ENCODE results near the gene C1QBP. TPM values are rescaled to one million over a fixed set of nuclear protein-coding genes. Genes with fewer than 3 reads are reported as not detected.
A peak's percentile ranks its signal among the peaks of the same experiment; 100 is the strongest.

The C1QBP gene, protein sequence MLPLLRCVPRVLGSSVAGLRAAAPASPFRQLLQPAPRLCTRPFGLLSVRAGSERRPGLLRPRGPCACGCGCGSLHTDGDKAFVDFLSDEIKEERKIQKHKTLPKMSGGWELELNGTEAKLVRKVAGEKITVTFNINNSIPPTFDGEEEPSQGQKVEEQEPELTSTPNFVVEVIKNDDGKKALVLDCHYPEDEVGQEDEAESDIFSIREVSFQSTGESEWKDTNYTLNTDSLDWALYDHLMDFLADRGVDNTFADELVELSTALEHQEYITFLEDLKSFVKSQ
- polyA plus RNA-seq (2013, experiment 1 of 2): 415 TPM
- 405 TPM for polyA plus RNA-seq (2013, experiment 2 of 2)

DNA sequence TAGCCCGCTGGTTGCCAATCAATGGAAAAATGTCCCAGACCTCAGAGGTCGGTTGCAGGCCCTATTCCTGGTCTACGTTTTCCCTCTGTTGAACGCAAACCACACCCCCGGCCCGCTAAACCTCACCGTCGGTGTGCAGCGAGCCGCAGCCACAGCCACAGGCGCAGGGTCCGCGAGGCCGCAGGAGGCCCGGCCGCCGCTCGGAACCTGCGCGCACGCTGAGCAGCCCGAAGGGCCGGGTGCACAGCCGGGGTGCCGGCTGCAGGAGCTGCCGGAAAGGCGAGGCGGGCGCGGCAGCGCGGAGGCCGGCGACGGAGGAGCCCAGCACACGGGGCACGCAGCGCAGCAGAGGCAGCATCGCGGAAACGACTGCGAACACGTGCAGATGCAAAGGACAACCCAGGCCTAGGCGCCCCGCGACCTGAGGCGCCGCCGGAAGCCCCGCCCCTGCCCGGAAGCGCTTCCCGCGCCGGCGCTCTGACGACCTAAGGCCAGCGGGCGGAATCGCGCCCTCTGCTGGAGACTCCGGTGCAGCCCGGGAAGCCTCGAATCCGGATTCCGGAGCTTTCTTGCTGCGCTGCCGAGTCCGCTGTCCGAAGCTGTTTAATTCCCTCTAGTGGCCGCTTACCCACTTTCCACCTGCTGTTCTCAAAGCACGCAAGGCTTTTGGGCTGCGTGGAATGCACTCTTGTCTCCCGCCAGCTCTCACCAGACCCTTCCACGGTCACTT lies at the start of gene C1QBP:
C1QBP (minus strand) TSS at position 440 of the 730 bp plus-strand sequence; CDS start at position 358, 82 bp downstream.
- no peak within 1 kb of the TSS for H2AK5ac ChIP-seq (ENCODE audit: low read length)
- peak within 1 kb of the TSS; percentile 94 for H3K9ac ChIP-seq (ENCODE audit: low read length)
- peak within 1 kb of the TSS; percentile 43 for H3K4me2 ChIP-seq (ENCODE audit: low read length)
- WGBS (ENCODE audit: extremely low coverage, insufficient coverage, low lambda C conversion rate): no CpG with 5 or more reads among the region's 75 CpGs
- DNase-seq: peak; percentile 95
- H3K4ac ChIP-seq (ENCODE audit: low read depth, low read length): peak within 1 kb of the TSS; percentile 87
- H3K79me1 ChIP-seq (ENCODE audit: low read length): peaks cover 3% of the 10 kb centered on the region
- peaks cover 33% of the 10 kb centered on the region for H3K79me2 ChIP-seq (ENCODE audit: control insufficient read depth, insufficient read depth, low read length)
- H3K27me3 ChIP-seq (ENCODE audit: insufficient read depth, low read length, poor library complexity): no peaks in the 10 kb centered on the region
- H3K4me3 ChIP-seq (ENCODE audit: low read length): peak within 1 kb of the TSS; percentile 88
- H3K36me3 ChIP-seq (ENCODE audit: control insufficient read depth, insufficient read depth, low read length): peaks cover 16% of the 10 kb centered on the region
- H3K18ac ChIP-seq (ENCODE audit: low read length): peak within 1 kb of the TSS; percentile 98
- H2BK15ac ChIP-seq (replicated peaks; ENCODE audit: low read depth): no peak within 1 kb of the TSS
- H3K27ac ChIP-seq (ENCODE audit: low read depth, low read length): peak within 1 kb of the TSS; percentile 75
- no peak within 1 kb of the TSS for H2BK120ac ChIP-seq (ENCODE audit: low read depth, low read length)
- peak within 1 kb of the TSS; percentile 97 for H3K56ac ChIP-seq (ENCODE audit: low read length)
- H4K8ac ChIP-seq (ENCODE audit: low read depth, low read length): peak within 1 kb of the TSS; percentile 68
- H2BK5ac ChIP-seq (ENCODE audit: low read length): no peak within 1 kb of the TSS
- no peaks in the 10 kb centered on the region for H3K4me1 ChIP-seq (ENCODE audit: control insufficient read depth, low read depth, low read length)
- H3K23ac ChIP-seq (ENCODE audit: low read length): peak within 1 kb of the TSS; percentile 59
- no peak within 1 kb of the TSS for H4K5ac ChIP-seq (ENCODE audit: low read length)

GRCh38 chr17:5488752-5489151 lies 49.8 kb upstream of the C1QBP start:
- Histone ChIP-seq H3K79me1 (ENCODE audit: low read length) (peaks cover 9% of the 10 kb centered on the region), H3K36me3 (ENCODE audit: control insufficient read depth, insufficient read depth, low read length) (no peaks in the 10 kb centered on the region), H3K79me2 (ENCODE audit: control insufficient read depth, insufficient read depth, low read length) (peaks cover 39% of the 10 kb centered on the region), H3K9ac (ENCODE audit: low read length) (no peak overlapping the region), H4K5ac (ENCODE audit: low read length) (no peak overlapping the region), H2BK120ac (ENCODE audit: low read depth, low read length) (no peak overlapping the region), H4K8ac (ENCODE audit: low read depth, low read length) (no peak overlapping the region), H3K27me3 (ENCODE audit: insufficient read depth, low read length, poor library complexity) (no peaks in the 10 kb centered on the region), H3K4me2 (ENCODE audit: low read length) (no peak overlapping the region), H3K18ac (ENCODE audit: low read length) (no peak overlapping the region), H3K56ac (ENCODE audit: low read length) (no peak overlapping the region), H3K23ac (ENCODE audit: low read length) (no peak overlapping the region), H2AK5ac (ENCODE audit: low read length) (no peak overlapping the region), H3K4me1 (ENCODE audit: control insufficient read depth, low read depth, low read length) (no peaks in the 10 kb centered on the region), H3K4me3 (ENCODE audit: low read length) (no peak overlapping the region), H2BK5ac (ENCODE audit: low read length) (no peak overlapping the region), H3K27ac (ENCODE audit: low read depth, low read length) (no peak overlapping the region), H2BK15ac (replicated peaks; ENCODE audit: low read depth) (no peak overlapping the region), H3K4ac (ENCODE audit: low read depth, low read length) (no peak overlapping the region)
- DNase-seq: no peak
- no CpG with 5 or more reads among the region's 8 CpGs for WGBS (ENCODE audit: extremely low coverage, insufficient coverage, low lambda C conversion rate)

DNA sequence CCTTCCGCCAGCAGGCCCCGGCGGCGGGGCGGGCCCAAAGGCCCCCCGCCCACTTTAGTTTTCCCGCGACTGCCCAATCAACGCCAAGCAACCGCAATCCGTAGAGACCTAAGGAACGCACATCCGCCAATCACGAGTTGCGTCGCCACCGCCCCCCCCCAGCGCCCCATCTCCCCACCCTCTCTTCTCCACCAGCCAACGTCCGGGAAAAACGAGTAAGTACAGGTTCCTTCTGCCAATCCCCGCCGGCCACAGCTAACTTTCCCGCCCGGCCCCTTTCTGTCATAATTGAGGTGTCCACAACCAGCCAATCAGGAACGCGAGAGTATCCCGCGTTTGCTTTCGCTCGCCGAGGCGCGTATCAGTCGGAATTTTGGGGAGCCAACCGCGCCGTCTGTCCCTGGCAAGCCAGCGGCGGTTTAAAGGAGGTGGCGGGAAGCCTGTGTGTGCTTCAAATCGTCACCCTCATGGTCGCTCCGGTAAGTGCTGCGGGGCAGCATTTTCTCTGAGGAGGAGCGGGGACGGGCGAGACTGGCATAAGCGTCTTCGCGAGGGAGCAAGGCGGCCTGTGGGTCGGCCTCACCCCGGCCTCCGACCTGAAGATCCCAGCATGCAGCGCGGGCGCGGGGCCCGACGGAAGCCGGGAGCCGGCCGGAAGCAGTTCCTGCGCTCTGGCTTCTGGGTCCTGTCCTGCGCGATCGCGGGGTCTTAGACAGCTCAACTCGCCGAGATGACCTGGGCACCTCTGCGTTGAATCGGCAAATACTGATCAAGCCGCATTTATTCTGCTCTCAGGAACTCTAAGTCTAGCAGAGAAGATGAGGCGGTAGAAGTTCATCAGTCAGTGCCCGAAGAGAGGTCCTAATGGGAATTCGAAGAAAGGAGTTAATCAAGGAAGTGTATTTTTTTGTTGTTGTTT lies 47.5 kb upstream of the C1QBP start, which contains the start of gene MIS12:
MIS12 (plus strand) TSS at position 361 of the 919 bp plus-strand sequence. CDS start 2,297 bp downstream, outside the sequence.
- peak; percentile 100 for DNase-seq
- Histone ChIP-seq H3K18ac (ENCODE audit: low read length) (peak within 1 kb of the TSS; percentile 94), H3K4me1 (ENCODE audit: control insufficient read depth, low read depth, low read length) (no peaks in the 10 kb centered on the region), H3K36me3 (ENCODE audit: control insufficient read depth, insufficient read depth, low read length) (no peaks in the 10 kb centered on the region), H4K5ac (ENCODE audit: low read length) (no peak within 1 kb of the TSS), H4K8ac (ENCODE audit: low read depth, low read length) (peak within 1 kb of the TSS; percentile 93), H3K56ac (ENCODE audit: low read length) (peak within 1 kb of the TSS; percentile 100), H3K4me2 (ENCODE audit: low read length) (peak within 1 kb of the TSS; percentile 70), H3K9ac (ENCODE audit: low read length) (peak within 1 kb of the TSS; percentile 98), H2AK5ac (ENCODE audit: low read length) (peak within 1 kb of the TSS; percentile 22), H3K23ac (ENCODE audit: low read length) (peak within 1 kb of the TSS; percentile 33), H3K27ac (ENCODE audit: low read depth, low read length) (peak within 1 kb of the TSS; percentile 98), H3K4me3 (ENCODE audit: low read length) (peak within 1 kb of the TSS; percentile 98), H2BK5ac (ENCODE audit: low read length) (peak within 1 kb of the TSS; percentile 89), H3K4ac (ENCODE audit: low read depth, low read length) (peak within 1 kb of the TSS; percentile 97), H2BK120ac (ENCODE audit: low read depth, low read length) (no peak within 1 kb of the TSS), H3K79me1 (ENCODE audit: low read length) (peaks cover 14% of the 10 kb centered on the region), H3K79me2 (ENCODE audit: control insufficient read depth, insufficient read depth, low read length) (peaks cover 43% of the 10 kb centered on the region), H3K27me3 (ENCODE audit: insufficient read depth, low read length, poor library complexity) (no peaks in the 10 kb centered on the region), H2BK15ac (replicated peaks; ENCODE audit: low read depth) (no peak within 1 kb of the TSS)
- no CpG with 5 or more reads among the region's 77 CpGs for WGBS (ENCODE audit: extremely low coverage, insufficient coverage, low lambda C conversion rate)

DNA sequence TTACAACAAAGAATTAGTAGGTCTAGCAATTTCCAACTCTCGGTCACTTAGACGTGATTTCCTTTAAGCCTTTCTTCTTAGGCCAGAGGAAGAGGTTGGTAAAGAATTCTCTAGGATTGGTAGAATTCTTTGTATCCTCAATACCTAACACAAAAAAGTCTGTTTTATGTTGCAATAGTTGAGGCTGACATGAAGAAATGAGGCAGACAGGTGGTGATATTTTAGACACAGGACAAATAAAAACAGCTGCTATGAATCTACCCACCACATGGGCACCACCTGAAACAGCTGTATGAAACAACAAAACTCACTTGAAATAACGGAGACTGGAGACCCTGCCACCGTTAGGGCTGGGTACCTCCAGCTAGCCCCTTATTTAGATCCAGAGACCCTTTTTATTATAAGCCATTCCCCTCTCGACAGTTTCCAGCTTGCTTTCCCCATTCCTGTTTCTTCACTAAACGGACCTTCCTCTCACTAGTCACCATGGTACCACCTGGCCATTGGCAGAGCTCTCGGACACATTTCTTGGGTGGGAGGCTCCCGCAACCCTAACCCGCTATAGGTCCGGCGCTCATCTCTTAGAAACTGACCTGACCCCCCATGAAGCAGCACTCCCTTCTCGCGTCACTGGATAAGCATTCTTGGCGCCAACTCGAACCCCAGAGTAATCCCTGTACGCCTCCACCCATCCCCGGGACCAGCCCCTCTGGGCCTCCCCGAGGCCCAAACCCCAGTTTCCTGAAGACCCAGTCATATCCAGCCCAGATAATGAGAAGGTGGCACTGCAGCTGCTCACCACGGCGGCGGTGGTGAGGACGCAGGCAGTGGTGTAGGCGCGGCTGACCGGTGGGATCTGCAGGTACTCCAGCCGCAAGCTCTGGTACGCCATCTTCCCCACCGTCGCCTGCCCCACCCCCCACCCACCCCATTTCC lies 46.6 kb upstream of the C1QBP start, which contains the start of gene DERL2:
DERL2 (minus strand) TSS at position 909 of the 936 bp plus-strand sequence; CDS start at position 892, 17 bp downstream.
- H3K27ac ChIP-seq (ENCODE audit: low read depth, low read length): peak within 1 kb of the TSS; percentile 98
- peak within 1 kb of the TSS; percentile 97 for H3K4ac ChIP-seq (ENCODE audit: low read depth, low read length)
- peak within 1 kb of the TSS; percentile 100 for H3K56ac ChIP-seq (ENCODE audit: low read length)
- peak within 1 kb of the TSS; percentile 93 for H4K8ac ChIP-seq (ENCODE audit: low read depth, low read length)
- H3K36me3 ChIP-seq (ENCODE audit: control insufficient read depth, insufficient read depth, low read length): no peaks in the 10 kb centered on the region
- H4K5ac ChIP-seq (ENCODE audit: low read length): no peak within 1 kb of the TSS
- H3K18ac ChIP-seq (ENCODE audit: low read length): peak within 1 kb of the TSS; percentile 94
- peaks cover 43% of the 10 kb centered on the region for H3K79me2 ChIP-seq (ENCODE audit: control insufficient read depth, insufficient read depth, low read length)
- no peak within 1 kb of the TSS for H2BK120ac ChIP-seq (ENCODE audit: low read depth, low read length)
- no peaks in the 10 kb centered on the region for H3K4me1 ChIP-seq (ENCODE audit: control insufficient read depth, low read depth, low read length)
- H2BK5ac ChIP-seq (ENCODE audit: low read length): peak within 1 kb of the TSS; percentile 89
- DNase-seq: peak; percentile 77
- peak within 1 kb of the TSS; percentile 98 for H3K9ac ChIP-seq (ENCODE audit: low read length)
- H3K27me3 ChIP-seq (ENCODE audit: insufficient read depth, low read length, poor library complexity): no peaks in the 10 kb centered on the region
- H3K4me3 ChIP-seq (ENCODE audit: low read length): peak within 1 kb of the TSS; percentile 98
- peak within 1 kb of the TSS; percentile 22 for H2AK5ac ChIP-seq (ENCODE audit: low read length)
- no peak within 1 kb of the TSS for H2BK15ac ChIP-seq (replicated peaks; ENCODE audit: low read depth)
- H3K23ac ChIP-seq (ENCODE audit: low read length): peak within 1 kb of the TSS; percentile 33
- H3K4me2 ChIP-seq (ENCODE audit: low read length): peak within 1 kb of the TSS; percentile 70
- H3K79me1 ChIP-seq (ENCODE audit: low read length): peaks cover 16% of the 10 kb centered on the region
- no CpG with 5 or more reads among the region's 29 CpGs for WGBS (ENCODE audit: extremely low coverage, insufficient coverage, low lambda C conversion rate)
